ACC112 (cell line): Measurements from ENCODE around the gene SIRPG.

ENCODE experiments used
- H2AFZ ChIP-seq: fragments of 200-600 bp; sonication (generic); one replicate; pipeline ENCODE4 v1.6.0; 2017; ENCODE audit warnings: antibody characterized with exemption, low read length; ENCODE audit not compliant: unreplicated experiment
- H3K27ac ChIP-seq: fragments of 200-600 bp; sonication (generic); 2 replicates; pipeline ENCODE4 v1.5.1; 2014; ENCODE audit warnings: low read depth, mild to moderate bottlenecking, antibody characterized with exemption, low read length, moderate library complexity
- H3K27me3 ChIP-seq: fragments of 200-600 bp; sonication (generic); 2 replicates; pipeline ENCODE4 v1.6.1; 2014; ENCODE audit warnings: mild to moderate bottlenecking, antibody characterized with exemption, low read length, moderate library complexity, mixed read lengths; ENCODE audit not compliant: insufficient read depth
- H3K36me3 ChIP-seq: fragments of 200-600 bp; sonication (generic); 2 replicates; pipeline ENCODE4 v1.6.1; 2016; ENCODE audit warnings: mild to moderate bottlenecking, antibody characterized with exemption, low read length, moderate library complexity, mixed read lengths; ENCODE audit not compliant: insufficient read depth
- H3K4me1 ChIP-seq: fragments of 200-600 bp; sonication (generic); one replicate; pipeline ENCODE4 v1.6.1; 2016; ENCODE audit warnings: low read length, mixed read lengths; ENCODE audit not compliant: insufficient read depth, unreplicated experiment, control insufficient read depth
- H3K4me3 ChIP-seq: fragments of 200-600 bp; sonication (generic); 2 replicates; pipeline ENCODE4 v1.5.1; 2014; ENCODE audit warnings: mild to moderate bottlenecking, low read depth, low read length
- H3K79me2 ChIP-seq: fragments of 200-600 bp; sonication (generic); one replicate; pipeline ENCODE4 v1.6.0; 2016; ENCODE audit warnings: low read length; ENCODE audit not compliant: control insufficient read depth, unreplicated experiment, insufficient read depth

The SIRPG gene

DNA sequence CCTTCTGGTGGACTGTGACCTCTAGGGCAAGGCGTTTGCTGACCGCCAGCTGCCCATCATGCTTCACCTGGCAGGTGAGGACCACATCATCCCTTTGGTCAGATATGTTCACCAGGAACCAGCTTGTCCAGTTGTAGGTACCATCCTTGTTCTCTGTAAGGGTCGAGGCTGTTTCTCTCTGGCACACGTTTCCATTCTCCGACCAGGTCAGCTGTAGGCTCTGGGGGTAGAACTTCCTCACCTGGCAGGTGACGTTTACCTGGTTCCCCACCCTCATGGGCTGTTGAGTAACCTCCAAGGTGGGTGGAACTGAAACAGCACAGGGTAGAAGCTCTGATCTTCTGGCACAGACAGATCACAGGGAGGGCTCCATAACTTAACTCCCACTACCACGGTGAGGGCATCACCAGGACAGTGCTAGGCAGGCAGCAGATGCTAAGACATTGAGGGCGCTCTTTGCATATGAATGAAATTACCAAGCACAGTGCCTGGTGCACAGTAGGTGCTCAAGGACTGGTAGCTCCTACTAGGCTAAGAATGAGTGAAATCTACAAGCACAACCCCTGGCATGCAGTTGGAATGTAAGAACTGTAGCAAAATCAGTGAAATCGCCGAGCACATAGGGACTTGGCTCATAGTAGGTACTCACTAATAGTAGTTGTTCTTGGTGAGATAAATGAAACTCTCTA, 22.1 kb downstream of the SIRPG start:
- H3K79me2 ChIP-seq: no peaks in the 10 kb centered on the region
- peaks cover 11% of the 10 kb centered on the region for H3K27me3 ChIP-seq
- no peak overlapping the region for H2AFZ ChIP-seq
- no peaks in the 10 kb centered on the region for H3K36me3 ChIP-seq
- no peak overlapping the region for H3K4me3 ChIP-seq
- no peak overlapping the region for H3K27ac ChIP-seq
- peaks cover 9% of the 10 kb centered on the region for H3K4me1 ChIP-seq

DNA sequence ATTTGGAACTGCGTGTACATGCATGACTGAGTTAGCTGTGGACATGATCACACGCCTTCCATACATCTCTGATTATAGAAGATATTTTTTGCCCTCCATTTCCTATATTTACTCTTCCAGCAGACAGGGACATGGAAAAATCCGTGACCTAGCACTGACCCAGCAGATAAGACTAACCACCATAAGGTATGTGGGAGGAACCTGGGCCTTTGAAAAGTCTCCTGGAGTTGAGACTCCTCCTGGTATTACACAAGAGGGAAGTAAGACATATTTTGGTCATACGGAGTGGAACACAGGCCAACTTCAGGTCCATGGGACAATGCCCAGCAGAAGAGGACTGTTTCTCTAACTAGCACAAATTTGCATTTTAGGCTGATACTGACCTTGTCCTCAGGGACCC, 24.0 kb downstream of the SIRPG start:
- no peak overlapping the region for H3K4me3 ChIP-seq
- peaks cover 9% of the 10 kb centered on the region for H3K4me1 ChIP-seq
- H2AFZ ChIP-seq: no peak overlapping the region
- H3K27ac ChIP-seq: no peak overlapping the region
- peaks cover 18% of the 10 kb centered on the region; the same call in 1 of the 2 replicates for H3K27me3 ChIP-seq
- H3K36me3 ChIP-seq: no peaks in the 10 kb centered on the region
- no peaks in the 10 kb centered on the region for H3K79me2 ChIP-seq

DNA sequence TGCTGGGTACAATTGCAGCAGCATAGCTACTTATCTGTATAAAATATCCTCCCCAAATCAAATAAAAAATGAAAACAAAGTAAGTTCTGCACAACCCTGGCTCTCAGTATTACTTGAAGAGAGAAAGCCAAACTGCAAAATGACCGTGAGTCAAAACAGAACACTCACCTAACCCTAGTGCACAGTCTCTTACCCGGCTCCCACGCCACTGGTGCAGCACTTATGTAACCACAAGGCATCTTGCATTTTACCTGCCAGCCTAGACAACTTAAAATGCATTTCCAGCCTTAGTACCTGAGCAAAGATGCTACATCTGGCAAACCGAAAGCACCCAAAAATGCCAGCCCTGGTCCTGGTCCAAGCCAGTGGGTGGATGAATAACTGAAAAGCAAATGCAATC, 25.4 kb downstream of the SIRPG start:
- Histone ChIP-seq H3K27me3 (peaks cover 20% of the 10 kb centered on the region), H2AFZ (no peak overlapping the region), H3K27ac (no peak overlapping the region)

DNA sequence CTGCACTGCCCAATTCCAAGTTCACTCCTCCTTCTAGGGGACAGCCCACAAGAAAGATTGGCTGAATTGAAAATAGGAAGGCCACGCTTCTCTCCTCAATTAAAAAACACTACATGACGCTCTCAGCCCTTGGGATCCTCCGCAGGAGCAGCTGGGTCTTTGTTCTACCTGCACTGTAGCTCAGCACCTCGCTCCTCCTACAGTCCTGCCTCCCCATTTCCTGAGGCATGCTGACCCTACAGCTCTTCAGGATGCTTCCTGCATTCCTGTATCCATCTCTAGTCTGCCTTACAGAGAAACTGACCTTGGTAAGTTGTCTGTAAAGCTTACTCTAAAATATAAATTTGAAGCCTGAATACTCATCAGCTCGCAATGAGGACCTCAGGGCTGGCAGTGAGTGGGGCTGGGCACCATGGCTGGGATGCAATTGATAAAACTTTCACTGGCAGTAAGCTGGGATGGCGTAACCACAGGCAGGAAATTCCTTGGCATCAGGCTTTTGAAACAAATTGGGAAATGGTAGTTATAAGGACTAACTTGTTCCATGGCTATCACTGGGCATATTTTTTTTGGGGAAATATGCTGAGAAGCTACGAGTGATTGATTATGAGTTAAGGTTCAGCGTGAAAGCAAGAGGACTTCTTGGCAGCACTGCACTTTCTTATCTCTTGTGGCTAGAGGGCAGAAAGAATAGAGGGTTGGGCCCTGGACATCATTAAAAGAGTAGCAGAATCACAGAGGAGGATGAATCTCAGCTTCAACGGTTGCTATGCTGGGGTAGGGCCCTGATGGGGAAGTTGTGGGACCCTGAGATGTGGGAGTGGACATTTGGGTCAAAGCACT, 26.0 kb downstream of the SIRPG start:
- Histone ChIP-seq H2AFZ (no peak overlapping the region), H3K4me1 (peaks cover 9% of the 10 kb centered on the region), H3K27me3 (peaks cover 20% of the 10 kb centered on the region), H3K36me3 (no peaks in the 10 kb centered on the region), H3K27ac (no peak overlapping the region), H3K4me3 (no peak overlapping the region), H3K79me2 (no peaks in the 10 kb centered on the region)

More for the DNA sequence above, 25.4 kb downstream of the SIRPG start:
- peaks cover 9% of the 10 kb centered on the region for H3K4me1 ChIP-seq
- H3K79me2 ChIP-seq: no peaks in the 10 kb centered on the region
- no peak overlapping the region for H3K4me3 ChIP-seq
- H3K36me3 ChIP-seq: no peaks in the 10 kb centered on the region

DNA sequence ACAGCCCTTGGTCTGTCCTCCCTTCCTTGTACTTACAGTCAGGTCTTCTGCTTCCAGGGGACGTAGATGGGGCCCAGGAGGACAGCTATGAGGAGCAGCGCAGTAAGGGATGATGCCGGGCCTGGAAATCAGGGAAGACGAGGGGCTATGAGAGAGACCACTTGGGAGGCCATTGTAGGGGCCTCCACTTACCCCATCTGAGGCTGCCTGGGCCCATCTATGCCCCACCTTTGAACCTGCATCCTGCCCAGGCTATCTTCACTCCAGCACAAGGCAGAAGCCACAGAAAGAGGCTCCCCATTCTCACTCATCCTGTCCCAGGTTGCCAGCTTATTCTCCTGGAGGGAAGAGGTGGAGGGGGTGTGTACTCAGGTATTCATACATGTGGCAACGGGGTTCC, 27.4 kb downstream of the SIRPG start:
- H3K27me3 ChIP-seq: peaks cover 25% of the 10 kb centered on the region
- H3K4me1 ChIP-seq: peaks cover 9% of the 10 kb centered on the region
- no peaks in the 10 kb centered on the region for H3K79me2 ChIP-seq
- H3K4me3 ChIP-seq: no peak overlapping the region
- no peak overlapping the region for H2AFZ ChIP-seq
- H3K27ac ChIP-seq: no peak overlapping the region
- no peaks in the 10 kb centered on the region for H3K36me3 ChIP-seq

DNA sequence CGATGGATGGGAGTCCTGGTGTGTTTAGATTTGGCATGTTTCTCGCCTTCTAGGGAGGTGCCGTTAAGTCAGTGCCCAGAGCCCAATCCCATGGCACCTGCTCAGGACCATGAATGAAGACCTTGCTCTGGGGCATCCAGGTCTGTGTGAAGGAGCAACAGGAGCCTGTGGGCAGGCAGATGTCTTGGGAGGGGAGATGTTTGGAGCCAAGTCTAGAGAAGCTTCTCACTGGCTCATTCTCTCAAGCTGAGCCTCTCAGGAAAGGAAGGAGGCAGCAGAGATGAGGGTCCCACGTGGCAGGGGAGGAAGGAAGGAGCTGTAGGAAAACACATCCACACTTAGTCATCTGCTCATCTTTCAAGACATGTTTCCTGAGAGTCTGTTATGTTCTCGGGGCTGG, 28.3 kb downstream of the SIRPG start:
- Histone ChIP-seq H3K79me2 (no peaks in the 10 kb centered on the region), H3K4me3 (no peak overlapping the region), H3K27ac (no peak overlapping the region), H3K4me1 (peaks cover 14% of the 10 kb centered on the region), H3K36me3 (no peaks in the 10 kb centered on the region), H2AFZ (no peak overlapping the region), H3K27me3 (peaks cover 25% of the 10 kb centered on the region)

DNA sequence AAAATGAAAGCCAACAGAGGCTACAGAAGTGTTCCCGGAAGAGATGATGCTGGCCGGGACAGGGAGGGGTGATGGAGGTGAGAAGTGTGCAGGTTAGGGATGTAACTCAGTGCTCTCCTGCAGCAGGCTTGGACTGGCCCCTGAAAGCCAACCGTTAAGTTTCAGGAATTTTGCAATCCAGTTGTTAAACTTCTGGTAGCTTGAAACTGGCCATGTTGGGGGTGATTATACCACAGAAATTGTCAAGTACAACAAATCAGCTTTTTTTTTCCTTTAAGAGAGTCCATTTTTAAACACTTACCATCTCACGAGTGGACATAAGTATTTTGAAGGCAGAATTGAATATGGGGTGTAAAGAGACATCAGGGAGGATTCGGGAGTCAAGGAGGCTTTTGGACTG, 29.0 kb downstream of the SIRPG start:
- H3K4me1 ChIP-seq: peaks cover 15% of the 10 kb centered on the region
- H3K36me3 ChIP-seq: no peaks in the 10 kb centered on the region
- no peaks in the 10 kb centered on the region for H3K79me2 ChIP-seq
- peaks cover 25% of the 10 kb centered on the region for H3K27me3 ChIP-seq
- no peak overlapping the region for H3K4me3 ChIP-seq
- no peak overlapping the region for H2AFZ ChIP-seq
- no peak overlapping the region for H3K27ac ChIP-seq

DNA sequence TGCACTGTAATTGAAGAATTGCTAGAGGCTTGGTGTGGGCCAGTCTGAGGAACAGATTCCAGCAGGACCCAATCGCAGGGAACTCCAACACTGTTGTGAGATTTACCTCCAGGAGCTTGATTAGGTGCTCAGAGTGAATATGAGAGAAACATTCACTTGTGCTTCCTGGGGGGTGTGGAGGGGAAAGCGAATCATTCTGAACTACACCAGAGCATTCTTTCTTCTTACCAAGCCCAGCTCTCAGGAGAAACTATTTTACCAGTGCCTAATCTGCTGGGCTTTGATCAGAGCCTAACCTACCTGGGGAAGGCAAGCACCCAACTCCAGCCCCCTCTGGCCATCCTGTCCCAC, 30.4 kb downstream of the SIRPG start:
- Histone ChIP-seq H3K79me2 (no peaks in the 10 kb centered on the region), H3K4me3 (no peak overlapping the region), H3K27me3 (peaks cover 25% of the 10 kb centered on the region), H3K27ac (no peak overlapping the region), H3K36me3 (no peaks in the 10 kb centered on the region), H2AFZ (no peak overlapping the region), H3K4me1 (peaks cover 15% of the 10 kb centered on the region)

DNA sequence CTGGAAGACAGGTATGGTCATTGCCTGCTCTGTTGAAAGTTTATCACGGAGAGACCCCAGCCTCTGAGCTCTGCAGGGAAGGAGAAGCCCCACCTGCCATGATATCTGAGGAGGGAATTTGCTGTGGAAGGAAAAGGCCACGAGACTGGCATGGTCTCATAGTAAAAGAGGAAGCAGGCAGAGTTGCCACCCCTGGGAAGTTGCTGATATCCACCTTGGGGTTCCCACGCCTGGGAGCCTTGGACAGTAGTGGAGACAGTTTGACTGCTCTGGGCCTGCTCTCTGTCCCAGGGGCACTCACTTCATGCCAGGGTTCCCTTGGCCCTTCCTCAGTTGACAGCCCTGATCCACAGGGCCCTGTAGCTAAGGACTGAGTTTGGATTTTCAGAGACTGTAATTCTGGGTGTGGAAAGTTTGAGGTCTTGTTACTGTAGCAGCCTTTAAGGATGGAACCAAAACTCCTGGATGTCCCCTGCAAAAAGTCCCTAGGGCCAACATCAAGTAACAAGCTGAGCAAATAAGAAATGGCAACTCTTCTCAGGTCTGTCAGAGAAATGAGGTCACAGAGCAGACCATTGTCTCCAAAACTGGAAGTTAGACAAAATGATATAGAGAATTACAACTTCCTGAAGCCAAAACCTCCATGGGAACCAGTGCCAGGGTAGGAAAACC, 30.9 kb downstream of the SIRPG start:
- H2AFZ ChIP-seq: no peak overlapping the region
- no peak overlapping the region for H3K27ac ChIP-seq
- H3K36me3 ChIP-seq: no peaks in the 10 kb centered on the region
- peaks cover 12% of the 10 kb centered on the region for H3K4me1 ChIP-seq
- peaks cover 25% of the 10 kb centered on the region for H3K27me3 ChIP-seq
- H3K4me3 ChIP-seq: no peak overlapping the region
- no peaks in the 10 kb centered on the region for H3K79me2 ChIP-seq

DNA sequence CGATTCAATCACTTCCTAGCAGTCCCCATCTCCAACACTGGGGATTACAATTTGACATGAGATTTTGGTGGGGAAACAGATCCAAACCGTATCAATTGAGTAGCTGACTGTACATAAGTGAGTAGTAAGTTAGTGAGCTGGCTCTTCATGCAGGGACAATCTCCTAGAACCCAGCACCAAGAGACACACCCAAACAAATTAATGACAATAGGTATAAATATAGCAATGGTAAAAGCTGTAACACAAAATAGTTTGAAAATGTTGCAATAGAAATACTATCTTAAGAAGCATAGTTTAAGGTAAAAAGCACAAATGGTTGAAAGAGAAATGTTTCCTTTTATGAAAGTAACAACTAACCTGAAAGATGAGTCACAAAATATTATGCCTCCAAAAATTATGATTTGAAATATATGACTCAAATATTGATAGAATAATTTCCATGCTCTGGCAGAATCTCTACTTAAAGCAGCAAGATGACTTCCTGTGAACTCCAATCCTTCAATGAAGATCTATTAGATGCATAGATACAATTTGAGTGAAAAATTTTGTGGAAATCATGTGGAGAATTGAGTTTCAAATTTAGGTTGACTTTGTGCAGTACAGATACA, 32.4 kb downstream of the SIRPG start:
- Histone ChIP-seq H3K27me3 (peaks cover 25% of the 10 kb centered on the region), H2AFZ (no peak overlapping the region), H3K4me3 (no peak overlapping the region), H3K4me1 (peaks cover 6% of the 10 kb centered on the region), H3K27ac (no peak overlapping the region), H3K36me3 (no peaks in the 10 kb centered on the region), H3K79me2 (no peaks in the 10 kb centered on the region)
